Measurements from ENCODE around the gene ZNF333. TPM values are rescaled to one million over a fixed set of nuclear protein-coding genes. Genes with fewer than 3 reads are reported as not detected.
"Not testable (repeated sequence)": the region's sequence is repeated elsewhere in the genome, so short reads cannot be mapped to it uniquely, and the experiment has no call there.

The ZNF333 gene
- total RNA-seq, 1 donor from 2014 or later = 12.4 TPM

- no peak for DNase-seq (ENCODE audit: low read depth)
These were observed 78.2 kb downstream of the ZNF333 start for GRCh38 chr19:14768001-14768400.

GRCh38 chr19:14769201-14769600 lies 79.4 kb downstream of the ZNF333 start:
- DNase-seq (ENCODE audit: low read depth) = no peak

DNA sequence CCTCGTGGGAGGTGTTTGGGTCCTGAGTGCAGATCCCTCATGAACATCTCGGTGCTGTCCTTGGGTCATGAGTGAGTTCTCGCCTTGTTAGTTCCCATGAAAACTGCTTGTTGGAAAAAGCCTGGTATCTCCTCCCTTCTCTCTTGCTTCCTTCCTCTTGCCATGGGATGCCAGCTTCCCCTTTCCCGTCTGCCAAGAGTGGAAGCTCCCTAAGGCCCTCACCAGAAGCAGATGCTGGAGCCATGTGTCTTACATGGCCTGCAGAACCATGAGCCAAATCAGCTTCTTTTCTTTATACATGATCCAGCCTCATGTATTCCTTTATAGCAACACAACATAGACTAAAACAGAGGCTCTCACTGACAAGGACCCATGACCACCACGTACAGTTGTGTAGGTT lies 80.3 kb downstream of the ZNF333 start:
- no peak for DNase-seq (ENCODE audit: low read depth)

DNA sequence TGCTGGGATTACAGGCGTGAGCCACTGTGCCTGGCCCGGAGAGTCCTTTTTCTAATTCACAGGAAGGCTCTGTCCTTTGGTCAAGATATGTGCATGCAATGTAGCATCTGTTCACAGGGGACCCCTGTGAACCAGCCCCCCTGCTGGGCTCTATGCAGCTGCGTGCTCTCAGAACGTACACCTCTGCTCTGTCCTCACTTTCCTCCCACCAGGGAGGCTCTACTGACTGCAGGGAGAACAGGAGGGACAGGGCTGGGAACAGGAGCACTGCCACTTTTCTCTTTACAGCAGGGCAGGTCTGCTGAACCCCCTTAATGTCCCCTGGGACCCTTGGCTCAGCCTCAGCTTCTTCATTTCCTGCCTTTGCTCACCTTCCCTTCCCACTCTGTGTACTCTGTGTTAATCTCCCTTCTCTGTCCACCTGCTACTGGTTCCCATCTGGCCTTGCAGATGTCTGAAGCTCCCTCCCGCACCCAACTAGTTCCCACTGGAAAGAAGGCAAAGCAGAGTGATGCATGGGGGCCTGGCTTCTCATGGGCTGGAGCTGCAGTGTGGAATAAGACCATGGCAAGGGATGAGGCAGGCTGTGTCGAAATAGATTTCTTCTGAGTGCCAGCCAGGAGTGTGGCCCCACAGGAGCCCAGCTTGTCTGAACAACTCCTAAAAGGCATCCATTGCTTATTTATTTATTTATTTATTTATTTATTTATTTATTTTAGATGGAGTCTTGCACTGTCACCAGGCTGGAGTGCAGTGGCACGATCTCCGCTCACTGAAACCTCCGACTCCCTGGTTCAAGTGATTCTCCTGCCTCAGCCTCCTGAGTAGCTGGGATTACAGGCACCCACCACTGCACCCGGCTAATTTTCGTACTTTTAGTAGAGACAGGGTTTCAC lies 81.3 kb downstream of the ZNF333 start:
- DNase-seq (ENCODE audit: low read depth) = no peak

DNA sequence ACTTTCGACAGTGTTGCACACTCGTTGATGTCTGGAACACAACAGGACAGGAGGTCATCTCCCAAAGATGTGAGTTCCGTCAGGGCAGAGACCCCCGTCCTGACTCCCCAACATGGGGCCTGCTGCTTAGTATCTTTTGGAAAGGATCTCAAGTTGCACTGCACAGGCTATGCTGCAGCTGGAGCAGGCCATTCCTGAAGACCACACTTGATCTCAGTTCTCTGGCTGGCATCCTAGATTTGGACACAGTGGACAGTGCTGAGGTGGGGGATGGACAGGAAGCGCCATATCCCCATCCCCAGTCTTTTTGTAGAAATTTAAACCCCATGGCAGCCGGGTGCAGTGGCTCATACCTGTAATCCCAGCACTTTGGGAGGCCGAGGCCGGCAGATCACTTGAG lies 82.6 kb downstream of the ZNF333 start:
- no peak for DNase-seq (ENCODE audit: low read depth)

DNA sequence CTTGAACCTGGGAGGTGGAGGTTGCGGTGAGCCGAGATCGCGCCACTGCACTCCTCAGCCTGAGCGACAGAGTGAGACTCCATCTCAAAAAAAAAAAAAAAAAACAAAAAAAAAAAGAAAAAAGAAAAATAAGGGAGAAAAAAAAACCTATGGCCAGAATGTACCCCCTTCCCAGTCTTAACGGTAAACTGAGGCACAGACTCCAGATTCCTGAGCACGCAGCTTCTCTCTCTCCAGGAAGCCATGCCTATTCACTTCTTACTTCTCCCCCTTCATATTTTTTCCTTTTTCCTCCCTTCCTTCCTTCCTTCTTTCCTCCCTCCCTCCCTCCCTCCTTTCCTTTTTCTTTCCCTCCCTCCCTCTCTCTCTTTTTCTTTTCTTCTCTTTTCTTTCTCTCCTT lies 83.1 kb downstream of the ZNF333 start:
- no peak for DNase-seq (ENCODE audit: low read depth)

DNA sequence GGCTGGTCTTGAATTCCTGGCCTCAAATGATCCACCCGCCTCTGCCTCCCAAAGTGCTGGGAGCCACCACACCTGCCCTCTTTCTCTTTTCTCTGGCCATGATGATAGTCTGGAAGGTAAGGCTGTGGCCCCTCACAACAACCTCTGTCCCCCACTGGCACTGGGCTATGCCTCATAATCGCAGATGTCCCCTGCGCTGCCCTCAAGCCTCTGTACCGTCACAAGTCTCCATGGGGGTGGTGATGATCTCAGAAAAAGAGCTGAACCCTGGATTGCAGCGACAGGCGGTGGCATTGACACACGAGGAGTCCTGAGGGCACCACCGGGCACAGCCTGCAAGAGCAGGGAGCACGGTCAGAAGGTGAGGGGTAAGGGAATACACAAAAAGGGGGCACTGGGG lies 83.9 kb downstream of the ZNF333 start:
- not testable (repeated sequence) for DNase-seq (ENCODE audit: low read depth)

- no peak for DNase-seq (ENCODE audit: low read depth)
These were observed 84.5 kb downstream of the ZNF333 start for GRCh38 chr19:14774373-14774772.

GRCh38 chr19:14775326-14775725 lies 85.5 kb downstream of the ZNF333 start:
- not testable (repeated sequence) for DNase-seq (ENCODE audit: low read depth)

DNA sequence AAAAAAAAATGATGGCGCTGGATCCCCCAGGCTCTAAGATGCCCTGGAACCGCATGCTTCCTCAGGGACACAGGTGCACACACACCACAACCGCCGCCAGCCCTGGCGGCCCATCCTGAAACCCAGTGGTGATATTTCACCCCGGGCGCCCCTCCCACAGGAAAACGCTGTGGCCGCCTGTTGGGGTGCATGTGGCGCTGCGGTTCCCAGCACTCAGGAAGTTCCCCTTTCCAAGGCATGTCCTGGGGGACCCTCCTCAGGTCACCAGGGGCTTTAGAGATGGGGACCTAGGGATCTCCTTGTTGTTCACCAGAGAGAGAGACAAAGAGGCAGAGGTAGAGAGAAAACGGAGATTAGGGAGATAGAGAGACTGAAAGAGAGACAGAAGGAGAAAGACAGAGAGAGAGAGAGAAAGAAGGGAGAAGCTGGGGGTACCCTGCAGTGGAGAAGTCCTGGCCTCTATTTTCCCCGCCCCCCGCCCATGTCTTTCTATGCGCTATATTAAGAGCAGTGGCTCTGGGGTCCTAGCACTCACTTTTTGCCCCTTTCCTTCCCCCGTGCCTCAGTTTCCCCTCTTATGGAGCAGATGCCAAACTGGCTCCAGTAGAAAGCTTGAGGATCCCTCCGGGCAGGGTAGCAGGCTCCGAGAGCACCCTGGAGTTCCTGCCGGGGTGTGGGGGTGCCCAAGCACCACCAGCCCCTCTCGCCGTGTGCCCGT lies 86.2 kb downstream of the ZNF333 start:
- DNase-seq (ENCODE audit: low read depth) = no peak

DNA sequence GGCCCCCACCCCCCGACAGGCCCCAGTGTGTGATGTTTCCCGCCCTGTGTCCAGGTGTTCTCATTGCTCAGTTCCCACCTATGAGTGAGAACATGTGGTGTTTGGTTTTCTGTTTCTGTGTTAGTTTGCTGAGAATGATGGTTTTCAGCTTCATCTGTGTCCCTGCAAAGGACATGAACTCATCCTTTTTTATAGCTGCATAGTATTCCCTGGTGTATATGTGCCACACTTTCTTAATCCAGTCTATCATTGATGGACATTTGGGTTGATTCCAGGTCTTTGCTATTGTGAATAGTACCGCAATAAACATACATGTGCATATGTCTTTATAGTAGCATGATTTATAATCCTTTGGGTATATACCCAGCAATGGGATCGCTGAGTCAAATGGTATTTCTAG lies 87.8 kb downstream of the ZNF333 start:
- not testable (repeated sequence) for DNase-seq (ENCODE audit: low read depth)

- not testable (repeated sequence) for DNase-seq (ENCODE audit: low read depth)
These were observed 88.4 kb downstream of the ZNF333 start, which contains the start of gene ADGRE2 for GRCh38 chr19:14778110-14778845. Gene ADGRE2 (minus strand): TSS chr19:14778560. CDS start chr19:14776756, 1,804 bp downstream.

- no peak for DNase-seq (ENCODE audit: low read depth)
These were observed 89.3 kb downstream of the ZNF333 start for GRCh38 chr19:14779151-14779550.

GRCh38 chr19:14780622-14781225 lies 90.9 kb downstream of the ZNF333 start:
- not testable (repeated sequence) for DNase-seq (ENCODE audit: low read depth)

GRCh38 chr19:14781713-14782536 lies 92.1 kb downstream of the ZNF333 start:
- DNase-seq (ENCODE audit: low read depth) = not testable (repeated sequence)

GRCh38 chr19:14782626-14783409 lies 93.0 kb downstream of the ZNF333 start:
- no peak for DNase-seq (ENCODE audit: low read depth)
